ENCODE data around the gene CREBL2.

Gene CREBL2

DNA sequence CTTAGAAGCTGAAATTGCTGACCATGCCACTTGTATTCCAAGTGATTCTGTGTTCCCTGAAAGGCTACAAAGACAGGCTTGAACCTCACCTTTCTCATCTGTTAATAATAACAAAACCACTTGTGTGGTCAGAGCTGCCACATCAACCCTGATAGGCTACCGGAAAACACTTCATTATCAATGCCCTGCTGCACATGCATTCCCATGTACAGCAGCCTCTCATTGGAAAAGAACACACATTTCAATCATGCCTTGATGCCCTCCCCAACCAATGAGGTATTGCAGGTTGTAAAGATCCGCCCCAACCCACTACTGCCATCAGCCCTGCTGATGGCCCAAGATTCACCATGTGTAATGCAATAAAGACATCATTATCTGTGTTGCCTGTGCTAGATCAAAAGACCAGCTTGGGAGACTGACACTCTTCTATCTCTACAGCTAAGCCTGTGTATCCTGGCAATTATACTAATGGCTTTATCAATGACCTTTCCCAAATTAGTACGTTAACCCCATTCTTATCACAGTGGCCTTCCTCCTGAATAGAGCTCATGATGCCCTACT is 81.5 kb downstream of the CREBL2 start:
- H3K27me3 Mint-ChIP-seq: no peaks in the 10 kb centered on the region
- H3K9me3 Mint-ChIP-seq: no peaks in the 10 kb centered on the region
- H3K4me3 Mint-ChIP-seq: no peak overlapping the region
- no peaks in the 10 kb centered on the region for H3K36me3 Mint-ChIP-seq
- peaks cover 38% of the 10 kb centered on the region for H3K4me1 Mint-ChIP-seq
- H3K27ac Mint-ChIP-seq: no peak overlapping the region
- ATAC-seq: no peak

Data from stimulated activated memory B cell treated with anti-CD40 and anti-IgM and Interleukin-4, amounts not matched to agents 10 μg/mL and 1 μg/mL and 100 μg/mL, for 72 hours (primary cell).